NCI-H2107 treated with DMSO at 0.1 percent for 48 hours (cell line): ENCODE measurements around the gene HSPA6.
"Not testable (repeated sequence)": the region's sequence is repeated elsewhere in the genome, so short reads cannot be mapped to it uniquely, and the experiment has no call there.

Source experiments
- DNase-seq: peaks from one replicate; lab custom pipeline; 2025; ENCODE audit not compliant: unreplicated experiment; lab: John Stamatoyannopoulos, UW

The HSPA6 gene

GRCh38 chr1:161531986-161532643, 7.8 kb downstream of the HSPA6 start:
- no peak for DNase-seq

GRCh38 chr1:161532644-161533567, 8.6 kb downstream of the HSPA6 start:
- DNase-seq: not testable (repeated sequence)

GRCh38 chr1:161537068-161537669, 12.8 kb downstream of the HSPA6 start:
- DNase-seq: not testable (repeated sequence)

GRCh38 chr1:161538925-161539479, 14.7 kb downstream of the HSPA6 start:
- not testable (repeated sequence) for DNase-seq

- peak; percentile 47 for DNase-seq
These were observed 15.6 kb downstream of the HSPA6 start for GRCh38 chr1:161539731-161540569.

GRCh38 chr1:161540570-161540960, 16.2 kb downstream of the HSPA6 start:
- DNase-seq: not testable (repeated sequence)

- DNase-seq: not testable (repeated sequence)
These were observed 17.8 kb downstream of the HSPA6 start for GRCh38 chr1:161542091-161542559.

GRCh38 chr1:161543125-161543524, 18.8 kb downstream of the HSPA6 start:
- DNase-seq: not testable (repeated sequence)

- DNase-seq: not testable (repeated sequence)
These were observed 20.8 kb downstream of the HSPA6 start for GRCh38 chr1:161545005-161545731.

- DNase-seq: not testable (repeated sequence)
These were observed 23.8 kb downstream of the HSPA6 start for GRCh38 chr1:161547995-161548741.

GRCh38 chr1:161548749-161549406, 24.5 kb downstream of the HSPA6 start:
- not testable (repeated sequence) for DNase-seq

- DNase-seq: no peak
These were observed 25.3 kb downstream of the HSPA6 start, which contains the start of gene FCGR3A for GRCh38 chr1:161549652-161550051. FCGR3A (minus strand) TSS chr1:161549818; CDS start chr1:161549736, 82 bp downstream.

GRCh38 chr1:161550942-161551341, 26.6 kb downstream of the HSPA6 start:
- DNase-seq: not testable (repeated sequence)

GRCh38 chr1:161553631-161554030, 29.3 kb downstream of the HSPA6 start:
- DNase-seq: not testable (repeated sequence)

GRCh38 chr1:161554340-161554739, 30.0 kb downstream of the HSPA6 start:
- DNase-seq: not testable (repeated sequence)

GRCh38 chr1:161554815-161555417, 30.6 kb downstream of the HSPA6 start:
- DNase-seq: not testable (repeated sequence)

GRCh38 chr1:161556143-161556542, 31.8 kb downstream of the HSPA6 start:
- not testable (repeated sequence) for DNase-seq

GRCh38 chr1:161556990-161557389, 32.6 kb downstream of the HSPA6 start:
- DNase-seq: not testable (repeated sequence)
